ENCODE data around the gene PLEKHA7. TPM values are rescaled to one million over a fixed set of nuclear protein-coding genes. Genes with fewer than 3 reads are reported as not detected.
A peak's percentile ranks its signal among the peaks of the same experiment; 100 is the strongest.
"Not testable (repeated sequence)": the region's sequence is repeated elsewhere in the genome, so short reads cannot be mapped to it uniquely, and the experiment has no call there.

Gene PLEKHA7
- 1.1 and 4.8 TPM in 2 replicates for total RNA-seq

- no peak for DNase-seq (ENCODE audit: low read depth in 2 of 2)
Measured at GRCh38 chr11:17014321-17014832, at the start of gene PLEKHA7. Gene PLEKHA7 (minus strand): TSS chr11:17014414. CDS start chr11:17014401, 13 bp downstream.

- peak; percentile 58 to 69 for DNase-seq (ENCODE audit: low read depth in 2 of 2)
Measured at GRCh38 chr11:17063171-17064002, 49.2 kb upstream of the PLEKHA7 start.

- DNase-seq (ENCODE audit: low read depth in 2 of 2) = not testable (repeated sequence)
Measured at GRCh38 chr11:17051146-17051545, 36.9 kb upstream of the PLEKHA7 start.

- not testable (repeated sequence) for DNase-seq (ENCODE audit: low read depth in 2 of 2)
Measured at GRCh38 chr11:17048491-17048890, 34.3 kb upstream of the PLEKHA7 start.

GRCh38 chr11:17046690-17047089 lies 32.5 kb upstream of the PLEKHA7 start:
- no peak for DNase-seq (ENCODE audit: low read depth in 2 of 2)

GRCh38 chr11:17036666-17037658 lies 22.7 kb upstream of the PLEKHA7 start:
- peak in 1 of 2 donors; percentile 6 for DNase-seq (ENCODE audit: low read depth in 2 of 2)

- not testable (repeated sequence) for DNase-seq (ENCODE audit: low read depth in 2 of 2)
Measured at GRCh38 chr11:17034027-17034426, 19.8 kb upstream of the PLEKHA7 start.

- DNase-seq (ENCODE audit: low read depth in 2 of 2) = no peak
Measured at GRCh38 chr11:17026487-17027082, 12.4 kb upstream of the PLEKHA7 start.

- DNase-seq (ENCODE audit: low read depth in 2 of 2) = no peak
Measured at GRCh38 chr11:17024924-17025323, 10.7 kb upstream of the PLEKHA7 start.

- no peak for DNase-seq (ENCODE audit: low read depth in 2 of 2)
Measured at GRCh38 chr11:17021511-17021910, 7.3 kb upstream of the PLEKHA7 start.

GRCh38 chr11:17020831-17021230 lies 6.6 kb upstream of the PLEKHA7 start:
- no peak for DNase-seq (ENCODE audit: low read depth in 2 of 2)

- DNase-seq (ENCODE audit: low read depth in 2 of 2) = no peak
Measured at GRCh38 chr11:17019232-17019631, 5.0 kb upstream of the PLEKHA7 start.

- DNase-seq (ENCODE audit: low read depth in 2 of 2) = no peak
Measured at GRCh38 chr11:17015627-17016126, 1.5 kb upstream of the PLEKHA7 start.

- DNase-seq (ENCODE audit: low read depth in 2 of 2) = peak; percentile 44 to 50
Measured at GRCh38 chr11:17014833-17015626, 816 bp upstream of the PLEKHA7 start.

- DNase-seq (ENCODE audit: low read depth in 2 of 2) = peak in 1 of 2 donors; percentile 16
Measured at GRCh38 chr11:17013548-17014320, 480 bp downstream of the PLEKHA7 start.

- peak; percentile 55 to 60 for DNase-seq (ENCODE audit: low read depth in 2 of 2)
Measured at GRCh38 chr11:17012712-17013547, 1.3 kb downstream of the PLEKHA7 start.

- DNase-seq (ENCODE audit: low read depth in 2 of 2) = no peak
Measured at GRCh38 chr11:17012179-17012578, 2.0 kb downstream of the PLEKHA7 start.

GRCh38 chr11:17010851-17011420 lies 3.3 kb downstream of the PLEKHA7 start:
- DNase-seq (ENCODE audit: low read depth in 2 of 2) = no peak

Data from lung microvascular endothelial cell (primary cell).